Loucy (cell line): ENCODE measurements around the gene KIAA2012.

Experiments
- H2AFZ ChIP-seq: fragments of 200-600 bp; sonication (generic); 2 replicates; pipeline ENCODE4 v1.6.0; 2016; ENCODE audit warnings: antibody characterized with exemption, mild to moderate bottlenecking, low read length, moderate library complexity
- H3F3A ChIP-seq: fragments of 200-600 bp; 2 replicates; pipeline ENCODE4 v1.6.0; 2016; ENCODE audit warnings: antibody characterized with exemption, low read depth, mild to moderate bottlenecking
- H3K27me3 ChIP-seq: fragments of 200-600 bp; sonication (generic); 2 replicates; pipeline ENCODE4 v1.6.1; 2014; ENCODE audit warnings: low read length, mild to moderate bottlenecking; ENCODE audit not compliant: insufficient read depth, poor library complexity, severe bottlenecking
- H3K36me3 ChIP-seq: fragments of 200-600 bp; sonication (generic); 2 replicates; pipeline ENCODE4 v1.6.1; 2016; ENCODE audit warnings: low read length; ENCODE audit not compliant: insufficient read depth
- H3K4me1 ChIP-seq: fragments of 200-600 bp; sonication (generic); 2 replicates; pipeline ENCODE4 v1.5.1; 2014; ENCODE audit warnings: low read length, mild to moderate bottlenecking; ENCODE audit not compliant: insufficient read depth, poor library complexity, severe bottlenecking
- H3K4me2 ChIP-seq: fragments of 200-600 bp; sonication (generic); 2 replicates; pipeline ENCODE4 v1.6.0; 2014; ENCODE audit warnings: antibody characterized with exemption, low read length, low read depth, mild to moderate bottlenecking; ENCODE audit not compliant: poor library complexity, severe bottlenecking
- H3K4me3 ChIP-seq: fragments of 200-600 bp; sonication (generic); 2 replicates; pipeline ENCODE4 v1.5.1; 2014; ENCODE audit warnings: low read length, mild to moderate bottlenecking, mixed read lengths; ENCODE audit not compliant: poor library complexity, severe bottlenecking
- H3K79me2 ChIP-seq: fragments of 200-600 bp; sonication (generic); 2 replicates; pipeline ENCODE4 v1.6.1; 2014; ENCODE audit warnings: low read length; ENCODE audit not compliant: insufficient read depth
- H3K9ac ChIP-seq: fragments of 200-600 bp; sonication (generic); 2 replicates; pipeline ENCODE4 v1.6.0; 2014; ENCODE audit warnings: mild to moderate bottlenecking, low read depth, low read length, moderate library complexity; ENCODE audit not compliant: poor library complexity, severe bottlenecking
- H3K9me2 ChIP-seq: fragments of 200-600 bp; sonication (generic); replicated peaks from 2 replicates; pipeline ENCODE4 v1.6.1; 2016; ENCODE audit warnings: low read depth, low read length, mixed read lengths
- H3K9me3 ChIP-seq: fragments of 200-600 bp; sonication (generic); 2 replicates; pipeline ENCODE4 v1.6.1; 2014; ENCODE audit warnings: mild to moderate bottlenecking, antibody characterized with exemption, low read length, low read depth; ENCODE audit not compliant: insufficient read depth
- H4K20me1 ChIP-seq: fragments of 200-600 bp; sonication (generic); 2 replicates; pipeline ENCODE4 v1.6.0; 2014; ENCODE audit warnings: antibody characterized with exemption, low read length, mild to moderate bottlenecking; ENCODE audit not compliant: insufficient read depth, poor library complexity, severe bottlenecking
- EZH2phosphoT487 ChIP-seq: fragments of 200-600 bp; IDR thresholded peaks from 2 replicates; pipeline ENCODE4 v1.6.1; 2018; ENCODE audit warnings: antibody characterized with exemption, mild to moderate bottlenecking, moderate library complexity, borderline replicate concordance
- TF ChIP-seq, protein P1 (sequence below): fragments of 200-600 bp; sonication (generic); conservative IDR thresholded peaks from 2 replicates; pipeline ENCODE4 v1.5.1; 2014; ENCODE audit warnings: mild to moderate bottlenecking, antibody characterized with exemption, low read length

The KIAA2012 gene

DNA sequence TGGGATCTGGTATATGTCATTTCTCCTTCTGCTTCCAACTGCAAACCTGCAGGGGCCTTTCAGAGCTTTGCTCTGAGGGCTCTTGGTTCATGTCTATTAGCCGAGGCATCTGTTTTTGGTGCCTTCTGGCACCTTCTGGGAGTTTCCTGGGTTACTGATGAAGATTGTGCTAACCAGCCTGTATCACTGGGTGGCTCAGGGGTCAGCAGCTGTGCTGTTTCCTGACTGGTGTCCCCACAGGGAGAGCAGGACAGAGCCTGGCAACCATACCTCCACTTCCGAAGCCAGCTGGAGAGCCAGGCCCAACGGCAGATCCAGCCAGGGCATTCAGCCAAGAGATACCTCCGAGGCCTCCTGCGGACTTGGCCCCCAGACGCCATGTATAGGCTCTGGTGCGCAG is 17.5 kb downstream of the KIAA2012 start:
- Histone ChIP-seq H3K4me1 (no peaks in the 10 kb centered on the region), H3F3A (no peaks in the 10 kb centered on the region), H3K4me3 (no peak overlapping the region), H3K4me2 (no peak overlapping the region), H3K9me2 (no peaks in the 10 kb centered on the region), H3K27me3 (no peaks in the 10 kb centered on the region), H3K9ac (no peak overlapping the region), H3K9me3 (no peaks in the 10 kb centered on the region), H2AFZ (no peak overlapping the region), H3K36me3 (no peaks in the 10 kb centered on the region), H3K79me2 (no peaks in the 10 kb centered on the region), H4K20me1 (no peaks in the 10 kb centered on the region)
- no peak for TF ChIP-seq EZH2phosphoT487
- TF ChIP-seq, protein P1, sequence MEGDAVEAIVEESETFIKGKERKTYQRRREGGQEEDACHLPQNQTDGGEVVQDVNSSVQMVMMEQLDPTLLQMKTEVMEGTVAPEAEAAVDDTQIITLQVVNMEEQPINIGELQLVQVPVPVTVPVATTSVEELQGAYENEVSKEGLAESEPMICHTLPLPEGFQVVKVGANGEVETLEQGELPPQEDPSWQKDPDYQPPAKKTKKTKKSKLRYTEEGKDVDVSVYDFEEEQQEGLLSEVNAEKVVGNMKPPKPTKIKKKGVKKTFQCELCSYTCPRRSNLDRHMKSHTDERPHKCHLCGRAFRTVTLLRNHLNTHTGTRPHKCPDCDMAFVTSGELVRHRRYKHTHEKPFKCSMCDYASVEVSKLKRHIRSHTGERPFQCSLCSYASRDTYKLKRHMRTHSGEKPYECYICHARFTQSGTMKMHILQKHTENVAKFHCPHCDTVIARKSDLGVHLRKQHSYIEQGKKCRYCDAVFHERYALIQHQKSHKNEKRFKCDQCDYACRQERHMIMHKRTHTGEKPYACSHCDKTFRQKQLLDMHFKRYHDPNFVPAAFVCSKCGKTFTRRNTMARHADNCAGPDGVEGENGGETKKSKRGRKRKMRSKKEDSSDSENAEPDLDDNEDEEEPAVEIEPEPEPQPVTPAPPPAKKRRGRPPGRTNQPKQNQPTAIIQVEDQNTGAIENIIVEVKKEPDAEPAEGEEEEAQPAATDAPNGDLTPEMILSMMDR = no peak

DNA sequence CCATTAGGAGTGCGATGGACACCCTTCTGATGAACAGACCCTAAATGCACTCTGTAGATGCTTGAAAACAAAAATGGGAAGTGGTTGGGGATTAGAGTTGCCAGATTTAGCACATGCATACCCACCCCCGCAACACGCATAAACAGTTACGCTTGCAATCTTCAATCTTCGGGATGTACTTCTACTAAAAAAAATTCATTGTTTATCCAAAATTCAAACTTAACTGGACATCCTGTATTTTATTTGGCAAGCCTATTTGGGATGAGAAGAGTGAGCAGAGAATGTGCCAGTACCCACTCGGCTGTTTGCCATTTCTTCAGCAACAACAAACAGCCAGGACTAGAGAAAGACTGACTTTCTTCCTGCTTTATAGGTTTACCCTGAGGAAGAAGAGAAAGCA is 18.4 kb downstream of the KIAA2012 start:
- H2AFZ ChIP-seq = no peak overlapping the region
- H3K4me3 ChIP-seq = no peak overlapping the region
- no peaks in the 10 kb centered on the region for H3K27me3 ChIP-seq
- no peaks in the 10 kb centered on the region for H4K20me1 ChIP-seq
- H3K9me2 ChIP-seq = no peaks in the 10 kb centered on the region
- no peak overlapping the region for H3K9ac ChIP-seq
- H3K4me2 ChIP-seq = no peak overlapping the region
- no peaks in the 10 kb centered on the region for H3K36me3 ChIP-seq
- H3K9me3 ChIP-seq = no peaks in the 10 kb centered on the region
- no peaks in the 10 kb centered on the region for H3K4me1 ChIP-seq
- no peaks in the 10 kb centered on the region for H3F3A ChIP-seq
- TF ChIP-seq, protein P1 = no peak
- no peak for TF ChIP-seq EZH2phosphoT487
- H3K79me2 ChIP-seq = no peaks in the 10 kb centered on the region

DNA sequence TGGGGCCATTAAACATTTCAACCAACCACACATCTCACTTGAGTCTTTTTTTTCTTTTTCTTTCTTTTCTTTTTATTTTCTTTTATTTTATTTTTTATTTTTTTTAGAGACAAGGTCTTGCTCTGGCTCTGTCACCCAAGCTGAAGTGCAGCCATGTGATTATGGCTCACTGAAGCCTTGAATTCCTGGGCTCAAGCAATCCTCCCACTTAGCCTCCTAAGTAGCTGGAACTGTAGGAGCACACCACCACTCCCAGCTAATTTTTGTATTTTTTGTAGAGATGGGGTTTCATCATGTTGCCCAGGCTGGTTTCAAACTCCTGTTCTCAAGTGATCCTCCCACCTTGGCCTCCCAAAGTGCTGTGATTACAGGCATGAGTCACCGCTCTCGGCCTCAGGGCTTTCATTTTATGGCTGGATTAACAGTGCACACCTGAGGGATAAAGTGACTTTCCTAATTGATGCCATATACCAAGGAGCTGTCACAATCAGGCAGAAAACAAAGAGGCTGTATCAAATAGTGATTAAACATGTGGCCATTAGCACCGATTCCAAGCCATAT is 21.5 kb downstream of the KIAA2012 start:
- no peaks in the 10 kb centered on the region for H3K4me1 ChIP-seq

More for the DNA sequence above, 21.5 kb downstream of the KIAA2012 start:
- no peaks in the 10 kb centered on the region for H3K27me3 ChIP-seq
- H4K20me1 ChIP-seq = no peaks in the 10 kb centered on the region
- H3K9me2 ChIP-seq = no peaks in the 10 kb centered on the region
- no peak overlapping the region for H2AFZ ChIP-seq
- no peaks in the 10 kb centered on the region for H3K36me3 ChIP-seq
- no peaks in the 10 kb centered on the region for H3K79me2 ChIP-seq
- H3K9ac ChIP-seq = no peak overlapping the region
- no peak overlapping the region for H3K4me2 ChIP-seq
- no peak overlapping the region for H3K4me3 ChIP-seq
- H3F3A ChIP-seq = no peaks in the 10 kb centered on the region
- no peak for TF ChIP-seq EZH2phosphoT487
- TF ChIP-seq, protein P1 = no peak
- no peaks in the 10 kb centered on the region for H3K9me3 ChIP-seq
